T-cell (primary cell): ENCODE results near the gene DLGAP1. TPM values are rescaled to one million over a fixed set of nuclear protein-coding genes. Genes with fewer than 3 reads are reported as not detected.

Source experiments
- ATAC-seq, 4 experiments: fragments of 200-7000 bp in 3 of 4; fragments of 150-1000 bp in 1 of 4; cut with Tn5 transposase; replicated peaks in 1 of 4; 1 replicate in 3 of 4; 2 replicates in 1 of 4; pipeline ENCODE4 v1.10.0; 2021; ENCODE audit warnings: moderate library complexity in 3 of 4, mild to moderate bottlenecking in 2 of 4, moderate number of reproducible peaks in 1 of 4
- CTCF ChIA-PET, 2 donors: fragments of 300-600 bp; sonication (Branson Sonifier 250); formaldehyde crosslinking; loops; one replicate each; lab custom pipeline; 2022; ENCODE audit warnings: antibody characterized with exemption in 2 of 2; lab: Charles Lee
- POLR2A ChIA-PET, 2 donors: fragments of 300-600 bp; sonication (Branson Sonifier 250); formaldehyde crosslinking; loops; one replicate each; lab custom pipeline; 2022; ENCODE audit warnings: antibody characterized with exemption in 2 of 2; lab: Charles Lee
- DNase-seq, 35 experiments: peaks; one replicate each; pipeline versions ENCODE4 v3.0.0 to v3.0.0-alpha.2; 2013 to 2023
- H3K27ac ChIP-seq: one replicate; pipeline ENCODE4 v1.5.1; 2013; ENCODE audit warnings: low read length
- H3K27me3 ChIP-seq, 2 experiments: replicated peaks in 1 of 2; 1 replicate in 1 of 2; 2 replicates in 1 of 2; pipeline versions ENCODE4 v1.6.1 to v1.7.0; 2013; ENCODE audit warnings: low read length in 1 of 2, mixed read lengths in 1 of 2; ENCODE audit not compliant: control insufficient read depth in 2 of 2, insufficient read depth in 2 of 2; ENCODE audit errors: extremely low read depth in 1 of 2
- H3K36me3 ChIP-seq, 2 donors: 1 replicate in 1 of 2; 2 replicates in 1 of 2; pipeline versions ENCODE4 v1.6.1 to v1.7.0; 2013; ENCODE audit warnings: low read length in 1 of 2; ENCODE audit not compliant: control insufficient read depth in 2 of 2, insufficient read depth in 1 of 2; ENCODE audit errors: extremely low read depth in 1 of 2
- H3K4me1 ChIP-seq, 2 experiments: 1 replicate in 1 of 2; 2 replicates in 1 of 2; pipeline versions ENCODE4 v1.6.1 to v1.7.0; 2013; ENCODE audit warnings: low read length in 2 of 2, mixed read lengths in 1 of 2; ENCODE audit not compliant: insufficient read depth in 2 of 2, control insufficient read depth in 1 of 2; ENCODE audit errors: extremely low read depth in 1 of 2
- H3K4me3 ChIP-seq, 2 donors: 1 replicate in 1 of 2; 2 replicates in 1 of 2; pipeline versions ENCODE4 v1.5.1 to v1.7.0; 2013; ENCODE audit warnings: mild to moderate bottlenecking in 2 of 2, low read length in 1 of 2, moderate library complexity in 1 of 2; ENCODE audit not compliant: control insufficient read depth in 1 of 2; ENCODE audit errors: extremely low read depth in 1 of 2
- H3K9me3 ChIP-seq: 2 replicates; pipeline ENCODE4 v1.7.0; 2013
- H3K27ac Mint-ChIP-seq, 2 donors: one replicate each; pipeline ENCODE4 v1.8.0; 2020 to 2021; ENCODE audit warnings: mild to moderate bottlenecking in 2 of 2, mixed read lengths in 2 of 2
- H3K27me3 Mint-ChIP-seq, 2 donors: one replicate each; pipeline ENCODE4 v1.8.0; 2021 to 2022; ENCODE audit warnings: mixed read lengths in 2 of 2
- H3K36me3 Mint-ChIP-seq: one replicate; pipeline ENCODE4 v1.8.0; 2021; ENCODE audit warnings: mixed read lengths
- H3K4me1 Mint-ChIP-seq, 3 donors: one replicate each; pipeline ENCODE4 v1.8.0; 2020 to 2022; ENCODE audit warnings: mixed read lengths in 3 of 3, mild to moderate bottlenecking in 1 of 3
- H3K4me3 Mint-ChIP-seq, 3 donors: one replicate each; pipeline ENCODE4 v1.8.0; 2020 to 2022; ENCODE audit warnings: mild to moderate bottlenecking in 3 of 3, mixed read lengths in 3 of 3, moderate library complexity in 3 of 3
- H3K9me3 Mint-ChIP-seq, 3 donors: one replicate each; pipeline ENCODE4 v1.8.0; 2020 to 2022; ENCODE audit warnings: mixed read lengths in 3 of 3
- WGBS: methylation state at CpG from one replicate; pipeline ENCODE4 v1.1.5; 2013; ENCODE audit warnings: missing lambda C conversion rate; ENCODE audit not compliant: insufficient coverage; 5-methylcytosine and 5-hydroxymethylcytosine counted together
- total RNA-seq, 35 experiments: library from RNA in 6 of 35; stranded (reverse) in 6 of 35; fragments of 120-200 nt in 1 of 35; gene quantifications; one replicate each; pipeline versions ENCODE4 v1.2.1 to v1.2.4 and lab custom pipeline; 2013 to 2026

The DLGAP1 gene
- total RNA-seq, 5 donors from 2014 or later (not counting 1 experiment from before 2014, with no cell fraction given), result 0.25 to 1.8 (median 0.26) TPM

DNA sequence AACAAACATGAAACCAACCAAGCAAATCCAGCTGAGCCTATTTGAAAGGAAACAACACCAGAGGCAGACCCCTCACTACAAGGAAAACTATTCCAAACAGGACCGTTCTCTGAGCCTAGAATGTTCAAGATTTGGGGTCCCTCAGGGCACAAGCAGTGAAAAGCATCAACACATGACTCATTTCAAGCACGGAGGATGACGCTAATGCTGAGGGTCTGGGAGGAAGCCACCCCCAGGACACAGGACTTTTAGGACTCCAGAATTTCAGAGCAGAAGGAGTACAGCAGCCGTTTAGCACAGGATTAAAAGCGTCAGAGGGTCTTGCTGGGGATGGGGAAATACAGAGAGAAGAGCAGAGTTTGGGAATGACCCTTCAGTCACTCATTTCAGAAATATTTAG lies 168.9 kb downstream of the DLGAP1 start:
- H3K36me3 ChIP-seq, result no peaks in the 10 kb centered on the region
- 86% methylated on average over 2 of the region's 5 CpGs for WGBS
- DNase-seq (no peak), ATAC-seq (no peak)
- no peaks in the 10 kb centered on the region for H3K9me3 ChIP-seq
- H3K36me3 Mint-ChIP-seq, result no peaks in the 10 kb centered on the region
- no peaks in the 10 kb centered on the region for H3K4me1 Mint-ChIP-seq
- CTCF ChIA-PET, result no interaction called here
- H3K4me1 ChIP-seq, result no peaks in the 10 kb centered on the region
- H3K4me3 ChIP-seq, result no peak overlapping the region
- H3K27ac Mint-ChIP-seq, result no peak overlapping the region
- no peaks in the 10 kb centered on the region for H3K27me3 Mint-ChIP-seq
- no peak overlapping the region for H3K4me3 Mint-ChIP-seq
- H3K27ac ChIP-seq, result no peak overlapping the region
- no peaks in the 10 kb centered on the region for H3K27me3 ChIP-seq
- POLR2A ChIA-PET, result no interaction called here
- H3K9me3 Mint-ChIP-seq, result peaks cover 15 to 18% (median 17%) of the 10 kb centered on the region in 3 donors

DNA sequence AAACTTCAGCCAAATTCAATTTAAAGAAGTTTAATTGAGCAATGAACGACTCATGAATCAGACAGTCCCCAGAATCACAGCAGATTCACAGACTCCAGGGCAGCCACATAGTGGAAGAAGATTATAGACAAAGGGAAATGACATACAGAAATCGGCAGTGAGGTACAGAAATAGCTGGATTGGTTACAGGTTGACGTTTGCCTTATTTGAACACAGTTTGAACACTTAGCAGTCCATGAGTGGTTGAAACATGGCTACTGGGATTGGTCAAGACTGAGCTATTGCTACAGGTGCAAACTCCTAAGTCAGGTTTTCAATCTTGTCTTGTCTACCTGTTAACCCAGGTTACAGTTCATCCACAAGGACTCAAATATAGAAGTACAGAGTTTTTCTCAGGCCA lies 169.6 kb downstream of the DLGAP1 start:
- DNase-seq, result no peak
- no peak for ATAC-seq
- Histone ChIP-seq H3K9me3 (no peaks in the 10 kb centered on the region), H3K36me3 (no peaks in the 10 kb centered on the region), H3K27me3 (no peaks in the 10 kb centered on the region), H3K4me3 (no peak overlapping the region), H3K4me1 (no peaks in the 10 kb centered on the region), H3K27ac (no peak overlapping the region)
- POLR2A ChIA-PET, result no interaction called here
- H3K27ac Mint-ChIP-seq, result no peak overlapping the region
- H3K4me1 Mint-ChIP-seq, result no peaks in the 10 kb centered on the region
- WGBS, result 30% methylated on average over 2 of the region's 3 CpGs
- CTCF ChIA-PET, result no interaction called here
- no peak overlapping the region for H3K4me3 Mint-ChIP-seq
- peaks cover 15 to 17% (median 15%) of the 10 kb centered on the region in 3 donors for H3K9me3 Mint-ChIP-seq
- H3K27me3 Mint-ChIP-seq, result no peaks in the 10 kb centered on the region
- H3K36me3 Mint-ChIP-seq, result no peaks in the 10 kb centered on the region

DNA sequence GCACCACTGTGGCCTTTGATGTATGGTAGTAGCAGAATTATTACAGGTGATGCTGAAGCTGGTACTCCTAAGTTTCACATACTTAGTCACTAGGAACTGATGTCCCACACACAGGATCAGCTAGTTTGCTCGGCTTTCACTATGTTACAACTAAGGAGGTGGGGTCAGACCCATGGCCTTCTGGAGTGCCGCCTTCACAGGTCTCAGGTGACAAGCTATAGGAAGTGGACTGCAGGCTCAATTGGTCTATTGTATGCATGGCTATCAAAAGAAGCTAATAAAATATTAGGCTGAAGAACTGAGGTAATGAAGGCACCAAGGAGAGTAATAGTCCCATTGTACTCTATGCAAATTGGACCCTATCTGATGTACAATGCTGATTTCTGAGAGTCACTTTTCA lies 170.6 kb downstream of the DLGAP1 start:
- ChIA-PET POLR2A (interaction anchor here in 1 of 2 donors (0.7 kb wide), 1 partner anchor 27 kb away, joined by 3 read pairs; no protein-coding TSS in a partner anchor), CTCF (no interaction called here)
- H3K4me3 ChIP-seq, result no peak overlapping the region
- H3K36me3 ChIP-seq, result no peaks in the 10 kb centered on the region
- no peaks in the 10 kb centered on the region for H3K27me3 ChIP-seq
- DNase-seq, result no peak
- Mint-ChIP-seq H3K9me3 (peaks cover 15 to 17% (median 15%) of the 10 kb centered on the region in 3 donors), H3K27ac (no peak overlapping the region), H3K4me1 (no peaks in the 10 kb centered on the region), H3K4me3 (no peak overlapping the region), H3K36me3 (no peaks in the 10 kb centered on the region), H3K27me3 (no peaks in the 10 kb centered on the region)
- H3K4me1 ChIP-seq, result no peaks in the 10 kb centered on the region
- no peak overlapping the region for H3K27ac ChIP-seq
- 47% methylated on average over 2 of the region's 2 CpGs for WGBS
- ATAC-seq, result no peak
- no peaks in the 10 kb centered on the region for H3K9me3 ChIP-seq

DNA sequence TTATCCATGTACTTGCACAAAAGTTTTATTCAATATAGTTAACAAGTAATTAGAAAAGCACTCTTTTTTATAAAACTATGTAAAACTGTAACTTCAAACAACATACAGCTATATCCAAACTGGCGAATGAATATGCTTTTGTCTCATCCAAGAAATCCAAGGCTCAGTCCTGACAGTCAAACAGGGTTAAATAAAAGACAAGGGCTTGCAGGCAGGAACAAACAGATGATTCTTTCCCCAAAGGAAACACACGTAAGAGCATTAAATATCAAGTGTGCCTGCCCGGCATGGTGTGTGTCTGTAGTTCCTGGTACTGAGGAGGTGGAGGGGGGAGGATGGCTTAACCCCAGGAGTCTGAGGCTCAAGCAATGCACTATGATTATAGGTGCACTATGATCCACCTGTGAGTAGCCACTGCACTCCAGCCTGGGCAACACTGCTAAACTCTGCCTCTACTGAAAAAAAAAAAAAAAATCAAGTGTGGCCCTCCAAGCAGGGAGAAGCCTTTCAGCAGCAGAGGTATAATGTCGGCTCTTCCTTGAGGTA lies 171.3 kb downstream of the DLGAP1 start:
- H3K27me3 ChIP-seq, result no peaks in the 10 kb centered on the region
- Mint-ChIP-seq H3K4me1 (no peaks in the 10 kb centered on the region), H3K9me3 (peaks cover 11 to 17% (median 15%) of the 10 kb centered on the region in 3 donors), H3K27ac (no peak overlapping the region), H3K4me3 (no peak overlapping the region), H3K36me3 (no peaks in the 10 kb centered on the region), H3K27me3 (no peaks in the 10 kb centered on the region)
- no peak for ATAC-seq
- no peaks in the 10 kb centered on the region for H3K9me3 ChIP-seq
- POLR2A ChIA-PET, result interaction anchor here in 1 of 2 donors (0.7 kb wide), 1 partner anchor 26 kb away, joined by 3 read pairs; no protein-coding TSS in a partner anchor
- 53% methylated on average over 2 of the region's 4 CpGs for WGBS
- H3K4me3 ChIP-seq, result no peak overlapping the region
- no peak for DNase-seq
- CTCF ChIA-PET, result no interaction called here
- no peaks in the 10 kb centered on the region for H3K4me1 ChIP-seq
- no peaks in the 10 kb centered on the region for H3K36me3 ChIP-seq
- no peak overlapping the region for H3K27ac ChIP-seq

GRCh38 chr18:4282954-4283353 lies 172.2 kb downstream of the DLGAP1 start:
- H3K27ac Mint-ChIP-seq, result no peak overlapping the region
- ChIA-PET CTCF (no interaction called here), POLR2A (no interaction called here)
- H3K4me3 Mint-ChIP-seq, result no peak overlapping the region
- no peaks in the 10 kb centered on the region for H3K27me3 Mint-ChIP-seq
- H3K27me3 ChIP-seq, result no peaks in the 10 kb centered on the region
- WGBS, result 60% methylated on average over 1 of the region's 3 CpGs
- no peaks in the 10 kb centered on the region for H3K9me3 ChIP-seq
- no peaks in the 10 kb centered on the region for H3K4me1 ChIP-seq
- DNase-seq, result no peak
- no peaks in the 10 kb centered on the region for H3K4me1 Mint-ChIP-seq
- H3K4me3 ChIP-seq, result no peak overlapping the region
- peaks cover 6 to 17% (median 12%) of the 10 kb centered on the region in 3 donors for H3K9me3 Mint-ChIP-seq
- ATAC-seq, result no peak
- H3K36me3 Mint-ChIP-seq, result no peaks in the 10 kb centered on the region
- no peak overlapping the region for H3K27ac ChIP-seq
- no peaks in the 10 kb centered on the region for H3K36me3 ChIP-seq

DNA sequence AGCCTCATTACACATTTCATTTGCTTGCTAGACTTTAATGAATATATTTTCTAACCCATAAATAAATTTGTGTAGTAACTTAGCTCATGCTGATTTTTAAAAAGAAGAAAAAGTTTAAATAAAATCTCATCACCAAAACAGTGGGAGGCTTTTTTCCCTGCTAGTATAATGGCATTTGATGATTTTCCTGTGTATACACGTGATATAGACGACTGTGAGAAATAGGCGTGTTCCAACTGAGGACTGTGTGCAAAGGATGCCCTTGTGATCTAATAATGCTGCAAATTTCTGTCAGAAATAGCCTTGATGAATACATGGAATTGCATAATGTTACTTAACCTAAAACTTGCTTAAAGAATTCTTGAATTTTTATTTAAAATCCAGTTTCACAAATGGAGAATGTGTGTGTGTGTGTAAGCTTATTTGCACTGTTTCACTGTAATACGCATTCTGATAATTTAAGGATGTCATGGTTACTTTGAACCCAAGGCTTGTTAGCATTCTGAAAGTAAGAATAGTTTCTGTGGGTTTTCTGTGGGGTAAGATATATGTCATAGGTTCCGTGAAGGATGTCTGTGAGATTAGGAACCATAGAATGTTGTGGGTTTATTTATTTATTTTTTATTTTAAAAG lies 178.0 kb downstream of the DLGAP1 start:
- CTCF ChIA-PET, result no interaction called here
- no peak overlapping the region for H3K4me3 ChIP-seq

More for the DNA sequence above, 178.0 kb downstream of the DLGAP1 start:
- Mint-ChIP-seq H3K9me3 (peaks cover 0 to 4% (median 4%) of the 10 kb centered on the region in 3 donors), H3K4me3 (no peak overlapping the region), H3K36me3 (no peaks in the 10 kb centered on the region), H3K27me3 (no peaks in the 10 kb centered on the region), H3K4me1 (no peaks in the 10 kb centered on the region), H3K27ac (no peak overlapping the region)
- Histone ChIP-seq H3K36me3 (no peaks in the 10 kb centered on the region), H3K9me3 (no peaks in the 10 kb centered on the region), H3K27ac (no peak overlapping the region), H3K27me3 (no peaks in the 10 kb centered on the region), H3K4me1 (no peaks in the 10 kb centered on the region)
- ATAC-seq, result no peak
- POLR2A ChIA-PET, result no interaction called here
- no peak for DNase-seq
- WGBS, result 78% methylated on average over 4 of the region's 5 CpGs
